GM19467 (cell line): ENCODE measurements around the gene RGL1.
"Not testable (repeated sequence)": the region's sequence is repeated elsewhere in the genome, so short reads cannot be mapped to it uniquely, and the experiment has no call there.

Experiments used
- ATAC-seq: cut with Tn5 transposase; IDR thresholded peaks from one replicate; pipeline ENCODE4 v1.9.1; 2021; ENCODE audit warnings: mild to moderate bottlenecking, moderate library complexity; ENCODE audit not compliant: unreplicated experiment

The RGL1 gene

GRCh38 chr1:183783767-183784637 lies 20.9 kb upstream of the RGL1 start:
- ATAC-seq: no peak

GRCh38 chr1:183785921-183786320 lies 19.0 kb upstream of the RGL1 start:
- ATAC-seq: not testable (repeated sequence)

GRCh38 chr1:183787704-183788103 lies 17.2 kb upstream of the RGL1 start:
- no peak for ATAC-seq

GRCh38 chr1:183791319-183791718 lies 13.6 kb upstream of the RGL1 start:
- no peak for ATAC-seq

GRCh38 chr1:183792300-183792699 lies 12.6 kb upstream of the RGL1 start:
- no peak for ATAC-seq

GRCh38 chr1:183794088-183794487 lies 10.8 kb upstream of the RGL1 start:
- ATAC-seq: no peak

- no peak for ATAC-seq
Measured at GRCh38 chr1:183800449-183800848, 4.5 kb upstream of the RGL1 start.

- ATAC-seq: no peak
Measured at GRCh38 chr1:183801649-183802048, 3.3 kb upstream of the RGL1 start.

GRCh38 chr1:183804387-183804786 lies 533 bp upstream of the RGL1 start:
- no peak for ATAC-seq

- no peak for ATAC-seq
Measured at GRCh38 chr1:183806125-183806524, 1.2 kb downstream of the RGL1 start.

- no peak for ATAC-seq
Measured at GRCh38 chr1:183806675-183807074, 1.8 kb downstream of the RGL1 start.

GRCh38 chr1:183807549-183808168 lies 2.7 kb downstream of the RGL1 start:
- peak; percentile 52 for ATAC-seq

GRCh38 chr1:183808296-183809027 lies 3.5 kb downstream of the RGL1 start:
- no peak for ATAC-seq

- ATAC-seq: no peak
Measured at GRCh38 chr1:183810121-183810520, 5.2 kb downstream of the RGL1 start.

- ATAC-seq: no peak
Measured at GRCh38 chr1:183810756-183811544, 6.0 kb downstream of the RGL1 start.

- ATAC-seq: no peak
Measured at GRCh38 chr1:183812128-183812527, 7.2 kb downstream of the RGL1 start.

GRCh38 chr1:183812686-183813569 lies 8.0 kb downstream of the RGL1 start:
- ATAC-seq: no peak

GRCh38 chr1:183814121-183814681 lies 9.3 kb downstream of the RGL1 start:
- no peak for ATAC-seq

- no peak for ATAC-seq
Measured at GRCh38 chr1:183816110-183816509, 11.2 kb downstream of the RGL1 start.
